ENCODE data around the gene SRSF12.

The SRSF12 gene

DNA sequence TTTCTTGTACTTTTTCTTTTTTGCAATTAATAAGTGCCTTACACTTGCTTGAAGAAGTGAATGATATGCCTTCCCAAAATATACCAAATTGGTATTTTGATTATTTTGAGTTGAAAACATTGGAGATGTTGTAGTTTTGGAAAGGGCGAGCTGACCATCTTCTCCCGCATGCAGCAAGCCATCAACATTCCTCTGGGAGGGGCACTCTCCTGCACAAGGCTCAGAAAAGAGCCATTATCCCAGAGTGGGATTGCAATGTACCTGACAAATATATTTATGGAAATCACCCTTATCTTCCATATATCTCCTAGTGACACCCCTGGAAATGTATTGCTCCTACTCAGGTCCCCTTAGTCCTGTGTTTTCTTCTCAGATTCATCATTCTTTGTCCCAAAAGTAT is 60.1 kb downstream of the SRSF12 start:
- no peak overlapping the region for H3K27ac ChIP-seq
- TF ChIP-seq, protein P1, sequence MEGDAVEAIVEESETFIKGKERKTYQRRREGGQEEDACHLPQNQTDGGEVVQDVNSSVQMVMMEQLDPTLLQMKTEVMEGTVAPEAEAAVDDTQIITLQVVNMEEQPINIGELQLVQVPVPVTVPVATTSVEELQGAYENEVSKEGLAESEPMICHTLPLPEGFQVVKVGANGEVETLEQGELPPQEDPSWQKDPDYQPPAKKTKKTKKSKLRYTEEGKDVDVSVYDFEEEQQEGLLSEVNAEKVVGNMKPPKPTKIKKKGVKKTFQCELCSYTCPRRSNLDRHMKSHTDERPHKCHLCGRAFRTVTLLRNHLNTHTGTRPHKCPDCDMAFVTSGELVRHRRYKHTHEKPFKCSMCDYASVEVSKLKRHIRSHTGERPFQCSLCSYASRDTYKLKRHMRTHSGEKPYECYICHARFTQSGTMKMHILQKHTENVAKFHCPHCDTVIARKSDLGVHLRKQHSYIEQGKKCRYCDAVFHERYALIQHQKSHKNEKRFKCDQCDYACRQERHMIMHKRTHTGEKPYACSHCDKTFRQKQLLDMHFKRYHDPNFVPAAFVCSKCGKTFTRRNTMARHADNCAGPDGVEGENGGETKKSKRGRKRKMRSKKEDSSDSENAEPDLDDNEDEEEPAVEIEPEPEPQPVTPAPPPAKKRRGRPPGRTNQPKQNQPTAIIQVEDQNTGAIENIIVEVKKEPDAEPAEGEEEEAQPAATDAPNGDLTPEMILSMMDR (conservative IDR thresholded peaks at IDR 0.05), result no peak

DNA sequence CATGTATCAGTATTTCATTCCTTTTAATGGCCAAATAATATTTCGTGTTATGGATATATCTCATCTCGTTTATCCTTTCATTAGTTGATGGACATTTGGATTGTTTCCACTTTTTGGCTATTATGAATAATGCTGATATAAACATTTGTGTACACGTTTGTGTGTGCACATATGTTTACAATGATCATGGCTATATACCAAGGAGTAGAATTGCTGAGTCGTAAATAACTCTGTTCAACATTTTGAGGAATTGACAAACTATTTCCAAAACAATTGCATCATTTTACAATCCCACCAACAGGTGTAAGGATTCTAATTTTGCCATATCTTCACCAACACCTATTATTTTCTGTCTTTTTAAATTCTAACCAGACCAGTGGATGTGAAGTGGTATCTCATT is 63.7 kb downstream of the SRSF12 start:
- TF ChIP-seq, protein P1 (conservative IDR thresholded peaks at IDR 0.05), result no peak
- no peak overlapping the region for H3K27ac ChIP-seq

DNA sequence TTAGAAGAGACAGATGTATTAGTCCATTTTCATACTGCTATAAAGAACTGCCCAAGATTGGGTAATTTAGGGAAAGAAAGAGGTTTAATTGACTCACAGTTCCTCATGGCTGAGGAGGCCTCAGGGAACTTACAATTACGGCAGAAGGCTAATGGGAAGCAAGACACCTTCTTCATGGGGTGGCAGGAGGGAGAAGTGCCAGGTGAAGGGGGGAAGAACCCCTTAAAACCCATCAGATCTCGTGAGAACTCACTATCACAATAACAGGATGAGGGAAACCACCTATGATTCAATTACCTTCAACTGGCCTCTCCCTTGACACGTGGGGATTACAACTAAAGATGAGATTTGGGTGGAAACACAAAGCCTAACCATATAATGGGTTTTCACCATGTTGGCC is 66.2 kb downstream of the SRSF12 start:
- H3K27ac ChIP-seq, result no peak overlapping the region
- TF ChIP-seq, protein P1 (conservative IDR thresholded peaks at IDR 0.05), result no peak

DNA sequence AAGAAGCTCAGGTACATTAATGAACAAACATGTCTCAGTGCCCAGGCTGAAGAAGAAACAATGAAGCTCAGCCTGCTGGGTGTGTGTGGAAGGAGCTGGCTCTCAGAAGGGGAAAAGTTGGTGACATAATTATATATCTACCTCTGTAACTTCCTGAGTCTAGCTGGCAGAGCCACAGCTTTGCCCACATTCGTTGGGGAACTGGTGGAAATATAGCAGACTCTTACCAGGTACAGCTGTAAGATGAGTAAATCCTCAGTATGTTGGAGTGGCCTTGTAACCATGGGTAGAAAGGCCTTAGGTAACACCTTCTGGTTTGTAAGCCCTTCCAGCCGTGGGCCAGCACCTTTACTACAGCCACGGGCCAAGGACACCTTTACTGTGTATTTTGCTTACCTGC is 67.2 kb downstream of the SRSF12 start:
- H3K27ac ChIP-seq, result no peak overlapping the region
- TF ChIP-seq, protein P1 (conservative IDR thresholded peaks at IDR 0.05), result no peak

DNA sequence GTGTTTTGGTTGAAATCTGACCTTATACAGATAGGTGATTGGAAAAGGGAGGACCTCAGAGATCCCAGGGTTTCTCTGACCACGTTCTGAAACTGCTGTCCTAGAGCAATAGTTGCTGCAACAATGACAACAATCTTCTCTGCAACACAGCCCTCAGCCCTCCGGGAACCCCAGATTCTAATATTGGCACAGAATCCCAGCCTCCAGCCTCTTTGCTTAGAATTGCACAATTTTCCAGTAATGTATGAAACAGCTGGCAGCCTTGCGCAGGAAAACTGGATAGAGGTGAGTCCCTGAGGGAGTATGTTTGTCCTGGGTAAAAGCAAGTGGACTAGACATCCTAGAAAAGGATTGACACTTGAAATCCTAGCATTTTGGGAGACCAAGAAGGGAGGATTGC is 67.7 kb downstream of the SRSF12 start:
- TF ChIP-seq, protein P1 (conservative IDR thresholded peaks at IDR 0.05), result no peak
- no peak overlapping the region for H3K27ac ChIP-seq

DNA sequence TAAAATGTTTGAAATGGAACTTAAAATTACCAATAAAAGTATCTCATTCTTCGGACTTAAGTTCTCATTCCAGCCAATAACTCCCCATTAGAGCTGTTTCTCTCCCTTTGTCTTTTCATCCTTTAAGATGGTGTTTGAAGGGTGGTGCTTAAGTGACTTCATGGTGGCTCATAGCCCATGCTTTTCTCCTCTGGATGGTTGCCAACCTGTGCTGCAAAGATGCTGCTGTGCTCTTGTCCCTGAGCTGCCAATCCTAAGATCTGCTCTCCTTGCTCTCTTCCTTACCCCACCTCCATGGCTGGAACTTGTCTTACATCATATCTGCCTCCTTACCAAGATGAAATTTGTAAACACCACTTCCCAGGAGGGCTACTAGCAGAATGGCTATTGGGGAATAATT is 68.9 kb downstream of the SRSF12 start:
- TF ChIP-seq, protein P1 (conservative IDR thresholded peaks at IDR 0.05), result no peak
- H3K27ac ChIP-seq, result peak overlapping the region; percentile 77

DNA sequence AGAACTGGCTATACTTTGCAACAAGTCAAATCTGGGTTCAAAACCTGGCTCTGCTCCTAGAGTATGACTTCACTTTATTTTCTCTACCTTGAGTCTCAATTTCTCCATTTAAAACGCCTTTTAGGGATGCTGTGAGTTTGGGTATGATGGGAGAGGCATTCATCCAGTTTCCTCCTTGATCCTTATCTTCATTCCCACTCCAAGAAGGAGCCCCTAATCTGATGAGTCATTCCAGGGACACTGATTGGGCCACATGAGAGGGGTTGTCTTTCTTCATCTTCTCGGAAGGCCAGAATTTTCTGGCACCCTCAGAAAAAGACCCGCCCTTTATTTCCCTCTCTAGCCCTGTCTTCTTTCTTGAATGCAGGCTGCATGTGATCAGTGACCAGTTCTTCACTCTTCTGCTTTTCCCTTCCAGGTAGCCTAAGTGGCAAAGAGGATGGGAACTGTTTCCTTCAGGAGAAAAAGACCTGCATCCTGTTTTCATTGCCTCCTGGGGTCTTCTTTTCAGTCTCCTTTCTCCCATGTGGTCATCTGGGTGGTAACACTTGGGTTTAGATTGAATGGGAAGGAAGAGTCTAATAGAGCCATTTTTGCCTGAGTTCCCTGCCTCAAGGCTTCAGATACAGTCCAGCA is 69.5 kb downstream of the SRSF12 start:
- TF ChIP-seq, protein P1 (conservative IDR thresholded peaks at IDR 0.05), result no peak
- peak overlapping the region; percentile 77 for H3K27ac ChIP-seq

Data from VCaP (cell line).